CD1c-positive myeloid dendritic cell (primary cell): ENCODE data around the gene UNC5C.

Experiments used
- DNase-seq: peaks from one replicate; pipeline ENCODE4 v3.0.0-alpha.2; 2016; ENCODE audit errors: extremely low spot score

UNC5C gene

DNA sequence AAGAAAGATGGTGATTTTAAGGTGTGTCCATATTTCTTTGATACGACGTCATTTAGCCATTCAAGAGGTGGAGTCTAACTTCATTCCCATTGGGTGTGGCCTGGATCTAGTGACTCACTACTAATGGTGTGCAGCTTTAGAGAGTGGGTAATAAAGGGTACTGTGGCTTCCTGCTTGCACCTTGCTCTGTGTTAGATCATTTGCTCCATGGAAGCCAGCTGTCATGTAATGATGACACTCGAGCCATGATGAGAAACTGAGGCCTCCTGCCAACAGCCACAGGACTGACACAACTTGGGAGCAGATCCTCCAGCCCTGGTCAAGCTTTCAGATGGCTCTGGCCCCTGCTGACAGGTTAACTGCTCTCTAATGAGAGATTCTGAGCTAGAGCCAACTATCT lies 82.0 kb downstream of the UNC5C start:
- DNase-seq, result no peak

DNA sequence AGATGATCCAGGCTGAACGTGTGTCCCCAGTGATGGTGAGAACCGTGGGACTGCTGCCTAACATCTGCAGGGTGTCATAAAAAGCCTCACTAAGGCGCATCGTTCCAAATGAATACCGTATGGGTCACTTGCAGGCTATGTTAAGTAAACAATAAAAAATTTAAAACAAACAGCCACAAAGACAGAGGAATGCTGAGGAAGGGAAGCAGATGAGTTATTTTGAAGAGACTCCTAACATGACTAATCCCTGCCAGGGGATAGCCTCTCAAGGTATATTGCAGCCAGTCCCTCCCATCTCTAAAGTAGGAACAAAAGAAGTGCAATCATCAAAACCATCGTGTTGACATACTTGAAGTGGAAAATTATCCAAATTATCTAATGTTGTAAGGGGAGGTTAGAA lies 83.8 kb downstream of the UNC5C start:
- no peak for DNase-seq

GRCh38 chr4:95462921-95463320 lies 85.9 kb downstream of the UNC5C start:
- DNase-seq, result no peak

- DNase-seq, result no peak
Measured at GRCh38 chr4:95457353-95457752, 91.4 kb downstream of the UNC5C start.

DNA sequence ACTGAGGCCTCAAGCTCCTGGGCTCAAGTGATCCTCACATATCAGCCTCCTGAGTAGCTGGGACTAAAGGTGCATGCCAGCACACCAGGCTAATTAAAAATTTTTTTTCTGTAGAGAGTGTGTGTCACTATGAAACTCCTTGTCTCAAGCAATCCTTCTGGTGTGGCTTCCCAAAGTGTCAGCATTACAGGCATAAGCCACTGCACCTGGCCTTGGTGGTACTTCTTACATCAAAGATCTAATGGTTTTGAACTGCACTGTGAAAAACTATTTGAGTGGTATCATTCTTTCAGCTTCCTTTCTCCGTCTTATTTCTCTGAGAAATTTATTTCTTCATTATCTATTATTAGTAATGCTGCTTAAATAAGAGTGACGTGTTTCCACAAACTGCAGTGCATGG lies 98.5 kb downstream of the UNC5C start:
- DNase-seq, result no peak

- DNase-seq, result no peak
Measured at GRCh38 chr4:95446173-95446572, 102.6 kb downstream of the UNC5C start.

GRCh38 chr4:95445251-95445650 lies 103.5 kb downstream of the UNC5C start:
- no peak for DNase-seq

DNA sequence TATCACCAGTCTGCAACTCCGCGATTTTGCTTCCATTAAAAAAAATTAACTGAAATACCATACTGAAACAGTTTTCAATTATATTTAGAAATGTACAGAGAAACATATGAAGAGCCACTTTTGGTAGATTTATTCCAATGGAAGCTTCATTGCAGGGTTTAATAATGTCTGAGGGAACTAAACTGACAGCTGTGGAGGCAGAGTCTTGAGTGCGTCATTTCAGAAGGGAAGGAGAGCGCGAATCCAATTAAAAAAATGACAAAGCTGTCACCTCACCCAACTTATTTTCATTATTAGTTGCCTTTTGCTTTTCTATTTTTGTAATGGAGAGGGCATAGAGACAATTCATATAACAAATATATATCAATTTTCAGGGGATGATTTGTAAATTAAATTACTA lies 104.0 kb downstream of the UNC5C start:
- no peak for DNase-seq

GRCh38 chr4:95439896-95440295 lies 108.9 kb downstream of the UNC5C start:
- no peak for DNase-seq

GRCh38 chr4:95439071-95439470 lies 109.7 kb downstream of the UNC5C start:
- DNase-seq, result no peak

DNA sequence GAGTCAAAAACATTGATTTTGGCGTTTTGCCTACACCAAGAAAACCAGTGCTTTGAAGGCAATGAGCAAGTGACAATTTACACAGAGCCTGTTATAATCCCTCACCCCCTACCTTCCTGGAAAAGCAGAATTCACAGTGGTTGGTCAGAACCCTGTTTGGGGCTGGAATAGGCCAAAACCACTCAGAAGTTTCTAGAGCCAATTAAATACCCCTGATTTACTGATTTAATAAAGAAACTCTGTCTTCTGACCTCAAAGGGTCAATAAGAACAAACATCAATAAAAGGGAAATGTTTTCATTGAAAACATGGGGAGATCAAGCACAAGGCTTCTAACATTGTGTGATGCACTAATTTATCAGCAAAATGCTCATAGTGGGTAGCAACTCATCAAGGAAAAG lies 116.3 kb downstream of the UNC5C start:
- no peak for DNase-seq

GRCh38 chr4:95431678-95432077 lies 117.1 kb downstream of the UNC5C start:
- no peak for DNase-seq

GRCh38 chr4:95429416-95429815 lies 119.4 kb downstream of the UNC5C start:
- DNase-seq, result no peak

DNA sequence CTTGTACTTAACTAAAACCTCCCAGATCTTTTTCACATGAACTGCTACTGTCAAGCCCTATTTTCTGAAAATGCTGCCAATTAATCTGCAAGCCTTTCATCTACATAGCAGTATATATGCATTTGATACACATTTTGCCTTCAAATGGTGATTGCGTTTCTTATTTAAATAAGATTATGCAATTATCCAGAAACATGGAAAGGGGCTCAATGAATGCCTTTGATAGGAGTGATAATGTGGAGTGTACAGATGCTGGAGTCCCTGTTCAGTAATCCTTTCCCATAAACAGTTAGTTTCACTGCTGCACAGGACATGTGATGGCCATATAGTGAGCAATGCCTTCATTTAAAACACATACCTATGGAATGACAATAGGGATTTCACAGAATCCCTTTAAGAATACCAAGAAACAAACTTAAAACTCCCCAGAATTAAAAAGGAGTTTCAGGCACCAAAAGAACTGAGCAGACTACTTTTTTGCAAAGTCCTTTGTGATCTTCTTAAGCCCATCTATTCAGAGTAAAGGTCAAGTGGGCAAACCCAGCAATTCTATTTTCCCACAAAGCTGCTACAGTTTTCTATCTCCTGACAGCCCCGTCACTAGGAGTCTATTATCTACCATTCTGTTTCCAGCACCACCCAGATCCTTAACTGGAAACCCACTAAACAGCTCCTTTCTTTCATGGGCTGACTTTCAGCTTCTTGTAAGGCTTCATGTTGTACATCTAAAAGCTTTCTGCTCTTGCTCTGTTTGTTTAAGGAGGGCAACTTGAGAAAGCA lies 120.3 kb downstream of the UNC5C start:
- DNase-seq, result no peak

DNA sequence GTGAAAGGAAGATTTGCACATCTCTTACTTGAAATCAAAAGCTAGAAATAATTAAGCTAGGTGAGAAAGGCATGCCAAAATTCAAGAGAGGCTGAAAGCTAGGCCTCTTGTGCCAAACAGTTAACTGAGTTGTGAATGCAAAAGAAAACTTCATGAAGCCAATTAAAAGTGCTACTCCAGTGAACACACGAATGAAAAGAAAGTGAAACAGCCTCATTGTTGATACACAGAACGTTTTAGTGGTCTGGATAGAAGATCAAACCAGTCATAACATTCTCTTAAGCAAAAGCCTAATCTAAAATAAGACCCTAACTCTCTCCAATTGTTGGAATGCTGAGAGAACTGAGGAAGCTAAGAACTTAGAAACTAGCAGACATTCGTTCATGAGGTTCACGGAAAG lies 122.3 kb downstream of the UNC5C start:
- DNase-seq, result no peak

- no peak for DNase-seq
Measured at GRCh38 chr4:95422436-95422835, 126.3 kb downstream of the UNC5C start.

- DNase-seq, result no peak
Measured at GRCh38 chr4:95421869-95422268, 126.9 kb downstream of the UNC5C start.

GRCh38 chr4:95417531-95417930 lies 131.2 kb downstream of the UNC5C start:
- DNase-seq, result no peak

DNA sequence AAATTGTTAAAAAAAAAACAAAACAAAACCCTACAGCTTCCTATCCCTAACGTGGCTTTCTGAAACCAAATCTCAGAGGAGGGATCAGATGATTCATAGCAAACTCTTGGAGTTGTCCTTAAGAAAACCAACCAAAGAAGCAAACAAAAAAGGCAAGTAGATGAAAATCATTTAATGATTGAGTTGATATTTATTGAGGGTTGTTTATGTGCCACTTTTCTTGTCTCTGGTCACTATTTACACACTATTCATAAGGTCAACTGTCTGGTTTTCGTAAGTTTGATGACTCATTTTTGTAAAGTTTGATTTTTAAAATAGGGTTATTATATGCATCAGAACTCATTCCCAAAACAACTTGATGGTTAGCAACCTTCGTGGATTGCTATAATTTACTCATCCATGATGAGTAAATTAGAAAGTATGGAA lies 133.4 kb downstream of the UNC5C start:
- no peak for DNase-seq

DNA sequence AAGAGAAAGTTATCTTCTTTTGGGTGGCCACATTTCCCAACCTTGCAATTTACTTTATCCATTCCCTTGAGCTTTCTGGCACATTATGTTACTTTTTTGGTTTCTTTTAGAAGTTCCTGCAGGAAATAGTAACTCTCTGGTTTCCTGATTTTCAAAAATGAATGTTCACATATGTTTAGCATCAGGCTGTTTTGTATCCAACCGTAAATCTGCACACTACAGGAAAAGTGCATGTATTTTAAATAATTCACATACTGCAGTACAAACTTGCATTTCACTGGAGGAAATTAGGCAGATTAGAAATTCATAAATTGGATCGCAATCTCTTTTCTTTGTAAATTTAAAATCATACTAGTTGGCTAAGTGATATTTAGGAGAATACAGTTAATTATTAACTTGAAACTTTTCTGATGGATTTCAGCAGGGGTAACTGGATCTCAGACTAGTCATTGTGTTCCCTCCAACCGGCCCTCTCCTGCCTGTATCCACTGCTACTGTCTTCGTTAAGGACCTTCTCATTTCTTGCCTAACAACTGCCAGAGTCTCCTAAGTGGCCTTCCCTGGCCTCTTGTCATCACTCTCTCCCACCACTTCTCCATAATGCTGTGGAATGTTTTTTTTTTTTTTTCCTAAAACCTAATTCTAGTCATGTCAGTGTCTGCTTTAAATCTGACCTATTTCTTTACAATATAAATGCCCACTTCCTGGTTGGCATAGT lies 137.2 kb downstream of the UNC5C start:
- DNase-seq, result no peak

DNA sequence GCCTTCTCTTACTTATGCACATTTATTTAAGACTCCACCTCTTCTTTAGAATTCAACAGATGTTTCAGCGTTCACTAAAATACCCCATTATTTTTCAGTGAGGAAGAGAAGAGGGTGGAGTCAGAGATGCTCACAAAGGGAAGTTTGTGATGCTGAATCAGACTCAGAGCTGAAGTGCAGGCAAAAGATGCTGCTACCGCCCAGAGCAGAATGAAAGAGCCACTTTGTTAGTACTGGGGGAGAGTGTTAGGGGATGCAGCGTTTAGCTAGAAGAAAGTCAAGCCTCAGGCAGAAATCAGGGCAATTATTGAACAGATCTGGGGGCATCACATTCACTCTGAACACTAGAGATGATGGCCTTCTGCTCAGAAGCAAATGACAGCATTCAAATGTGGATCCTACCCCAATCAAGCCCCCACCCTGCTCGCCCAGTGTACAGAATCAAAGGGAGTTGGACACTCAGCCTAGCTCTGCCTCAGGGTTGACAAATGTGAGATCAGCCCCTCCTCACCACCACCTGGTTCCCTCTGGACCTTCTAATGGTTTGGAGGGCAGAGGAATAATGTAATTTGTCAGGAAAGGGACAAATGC lies 138.3 kb downstream of the UNC5C start:
- no peak for DNase-seq

- no peak for DNase-seq
Measured at GRCh38 chr4:95409750-95410149, 139.0 kb downstream of the UNC5C start.

DNA sequence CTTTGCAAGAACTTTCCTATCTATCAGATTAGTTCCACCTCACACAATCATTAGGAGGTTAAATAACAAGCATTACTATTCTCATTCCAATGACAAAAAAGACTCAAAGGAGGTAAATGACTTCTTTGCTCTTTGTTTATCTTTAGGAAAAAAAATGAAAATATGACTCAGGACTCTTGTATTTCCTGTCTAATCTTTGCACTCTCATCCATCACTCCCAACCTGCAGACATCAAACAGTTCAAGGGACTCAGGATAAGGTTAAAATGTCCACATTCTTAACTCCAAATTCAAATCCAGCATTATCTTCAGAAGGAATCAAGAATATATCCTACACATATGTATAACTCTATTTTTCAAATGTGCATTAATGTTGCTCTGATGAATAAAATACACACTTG lies 139.6 kb downstream of the UNC5C start:
- DNase-seq, result no peak
